ENCODE results near the gene DNAH10. TPM values are rescaled to one million over a fixed set of nuclear protein-coding genes. Genes with fewer than 3 reads are reported as not detected.

DNAH10 gene
- total and polyA plus RNA-seq, 2 of the 4 experiments (the other 2 are of a cell fraction) = 0.18 to 0.22 TPM

- POLR2A ChIA-PET (ENCODE audit: unreplicated experiment) = no interaction called here
- CTCF ChIA-PET = no interaction called here
- ATAC-seq (ENCODE audit: low read depth) (no peak), DNase-seq (no peak)
- no peak overlapping the region for H3K4ac ChIP-seq (ENCODE audit: low read depth, low read length)
- H2BK15ac ChIP-seq (ENCODE audit: low read depth, low read length) = no peak overlapping the region
- peaks cover 41% of the 10 kb centered on the region for H3K27me3 ChIP-seq (ENCODE audit: control insufficient read depth, insufficient read depth, low read length)
- no peak overlapping the region for H2AFZ ChIP-seq (replicated peaks; ENCODE audit: low read length, poor library complexity)
- intact Hi-C loops (cut with micrococcal nuclease) (no loop called here), dilution Hi-C loops (cut with HindIII; ENCODE audit: low sequenced_read_pairs, unreplicated experiment) (no loop called here), in situ Hi-C loops (cut with MboI; ENCODE audit: low sequenced_read_pairs) (no loop called here)
- H3K56ac ChIP-seq (ENCODE audit: extremely low read depth, insufficient read depth, low read length) = no peak overlapping the region
- TF ChIP-seq FOS (IDR thresholded peaks at IDR 0.05; ENCODE audit: low read depth, low read length) (no peak), SMC3 (IDR thresholded peaks at IDR 0.05; ENCODE audit: low read depth, low read length) (no peak), CHD1 (IDR thresholded peaks at IDR 0.05; ENCODE audit: low read depth, low read length) (no peak), ELK1 (IDR thresholded peaks at IDR 0.05; ENCODE audit: borderline replicate concordance, low read depth, low read length) (no peak), USF2 (IDR thresholded peaks at IDR 0.05; ENCODE audit: low read depth, low read length) (no peak), RAD21 (IDR thresholded peaks at IDR 0.05; ENCODE audit: low read length) (no peak), BHLHE40 (IDR thresholded peaks at IDR 0.05; ENCODE audit: low read depth, low read length) (no peak), NFE2L2 (IDR thresholded peaks at IDR 0.05; ENCODE audit: low read depth, low read length) (no peak), RFX5 (IDR thresholded peaks at IDR 0.05; ENCODE audit: low read depth, low read length) (no peak), CEBPB (IDR thresholded peaks at IDR 0.05; ENCODE audit: low read depth, low read length) (no peak), CTCF (conservative IDR thresholded peaks at IDR 0.05; ENCODE audit: low read depth, low read length) (no peak)
- H2BK20ac ChIP-seq (ENCODE audit: low read depth, low read length) = no peak overlapping the region
- no peak overlapping the region for H4K8ac ChIP-seq (ENCODE audit: low read depth in 2 of 2, low read length in 2 of 2)
- H2BK5ac ChIP-seq (ENCODE audit: low read depth, low read length, poor library complexity, severe bottlenecking) = no peak overlapping the region
- no peak overlapping the region for H3K14ac ChIP-seq (replicated peaks; ENCODE audit: low read depth, low read length)
- no peaks in the 10 kb centered on the region for H3K36me3 ChIP-seq (ENCODE audit: control insufficient read depth, insufficient read depth, low read length)
- H2AK5ac ChIP-seq (ENCODE audit: low read depth, low read length) = no peak overlapping the region
- H3K4me2 ChIP-seq (ENCODE audit: low read depth, low read length) = no peak overlapping the region
- H3K18ac ChIP-seq (ENCODE audit: low read depth, low read length) = no peak overlapping the region
- no peak overlapping the region for H3K4me3 ChIP-seq (ENCODE audit: insufficient read depth, low read depth, low read length)
- no peak overlapping the region for H3K23ac ChIP-seq (ENCODE audit: low read depth, low read length)
- no peak overlapping the region for H2AK9ac ChIP-seq (replicated peaks; ENCODE audit: low read depth, low read length, poor library complexity)
- no peak overlapping the region for H4K91ac ChIP-seq (ENCODE audit: insufficient read depth, low read depth, low read length)
- H3K27ac ChIP-seq (ENCODE audit: insufficient read depth, low read length) = no peak overlapping the region
- H3K4me1 ChIP-seq (ENCODE audit: control insufficient read depth, insufficient read depth, low read length) = no peaks in the 10 kb centered on the region
- no peaks in the 10 kb centered on the region for H3K79me1 ChIP-seq (ENCODE audit: low read depth in 1 of 2, low read length in 2 of 2)
- H4K5ac ChIP-seq (ENCODE audit: low read depth, low read length) = no peak overlapping the region
- H3K9me3 ChIP-seq (ENCODE audit: control insufficient read depth, insufficient read depth, low read length) = no peaks in the 10 kb centered on the region
- no peaks in the 10 kb centered on the region for H4K20me1 ChIP-seq (ENCODE audit: insufficient read depth, low read length)
- no peaks in the 10 kb centered on the region for H3K9me1 ChIP-seq (ENCODE audit: insufficient read depth, low read length)
- BruUV-seq (replicated peaks) = no TSS peak
- no peak overlapping the region for H2BK120ac ChIP-seq (ENCODE audit: low read depth, low read length)
- WGBS, 2 experiments (ENCODE audit: extremely low coverage in 2 of 2, insufficient read length in 1 of 2) = no CpG with 5 or more reads among the region's 1 CpG
- H3K9ac ChIP-seq (ENCODE audit: low read depth, low read length) = no peak overlapping the region
Measured at GRCh38 chr12:123867141-123867540, 105.0 kb downstream of the DNAH10 start.
